Stimulated activated naive B cell treated with anti-CD40 and anti-IgM and Interleukin-4, amounts not matched to agents 10 μg/mL and 1 μg/mL and 100 μg/mL, for 72 hours (primary cell): Measurements from ENCODE around the gene BAZ2B.

ENCODE experiments used
- ATAC-seq, 2 donors: fragments of 150-1000 bp; cut with Tn5 transposase; replicated peaks; 2 replicates each; pipeline ENCODE4 v1.10.0; 2021; ENCODE audit warnings: moderate library complexity in 1 of 2
- DNase-seq: peaks from one replicate; pipeline ENCODE4 v3.0.0; 2021
- H3K27ac Mint-ChIP-seq: one replicate; pipeline ENCODE4 v1.8.0; 2022; ENCODE audit warnings: mild to moderate bottlenecking, mixed read lengths
- H3K27me3 Mint-ChIP-seq, 2 donors: one replicate each; pipeline ENCODE4 v1.8.0; 2022; ENCODE audit warnings: mixed read lengths in 2 of 2
- H3K36me3 Mint-ChIP-seq, 2 donors: one replicate each; pipeline ENCODE4 v1.8.0; 2022; ENCODE audit warnings: mixed read lengths in 2 of 2, mild to moderate bottlenecking in 1 of 2
- H3K4me1 Mint-ChIP-seq, 2 donors: one replicate each; pipeline ENCODE4 v1.8.0; 2022; ENCODE audit warnings: mixed read lengths in 2 of 2, mild to moderate bottlenecking in 1 of 2
- H3K4me3 Mint-ChIP-seq, 2 donors: one replicate each; pipeline ENCODE4 v1.8.0; 2022; ENCODE audit warnings: mild to moderate bottlenecking in 2 of 2, mixed read lengths in 2 of 2, moderate library complexity in 1 of 2
- H3K9me3 Mint-ChIP-seq, 2 donors: one replicate each; pipeline ENCODE4 v1.8.0; 2022; ENCODE audit warnings: mixed read lengths in 2 of 2, mild to moderate bottlenecking in 1 of 2

The BAZ2B gene

GRCh38 chr2:159281002-159281401, 335.3 kb downstream of the BAZ2B start:
- Mint-ChIP-seq H3K27me3 (no peaks in the 10 kb centered on the region), H3K4me3 (no peak overlapping the region), H3K4me1 (peaks cover 17 to 48% of the 10 kb centered on the region in 2 donors), H3K27ac (no peak overlapping the region), H3K9me3 (no peaks in the 10 kb centered on the region), H3K36me3 (peaks cover 0 to 16% of the 10 kb centered on the region in 2 donors)
- DNase-seq = no peak
- ATAC-seq = no peak

DNA sequence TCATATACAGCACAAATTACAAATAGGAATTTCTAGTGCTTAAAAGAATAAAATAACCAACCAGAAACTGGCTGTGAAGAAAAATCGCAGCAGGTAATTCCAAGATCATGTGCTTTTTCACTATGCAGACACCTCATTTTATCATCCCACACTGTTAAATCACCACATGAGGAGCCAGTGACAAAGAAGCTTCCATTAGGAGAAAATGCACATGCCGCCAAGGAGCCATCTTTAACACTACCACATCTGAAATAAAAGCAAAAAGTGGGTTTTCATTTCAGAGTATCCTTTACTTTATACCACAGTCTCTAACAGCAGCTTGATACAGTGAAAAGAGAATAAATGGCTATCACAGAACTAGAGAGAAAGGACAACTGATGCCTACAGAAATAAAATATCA, 336.6 kb downstream of the BAZ2B start:
- H3K27me3 Mint-ChIP-seq = no peaks in the 10 kb centered on the region
- H3K27ac Mint-ChIP-seq = no peak overlapping the region
- H3K9me3 Mint-ChIP-seq = no peaks in the 10 kb centered on the region
- ATAC-seq (no peak), DNase-seq (no peak)
- H3K4me3 Mint-ChIP-seq = no peak overlapping the region
- H3K4me1 Mint-ChIP-seq = peaks cover 12 to 35% of the 10 kb centered on the region in 2 donors
- H3K36me3 Mint-ChIP-seq = peaks cover 5 to 21% of the 10 kb centered on the region in 2 donors

GRCh38 chr2:159275111-159275510, 341.2 kb downstream of the BAZ2B start:
- Mint-ChIP-seq H3K27me3 (no peaks in the 10 kb centered on the region), H3K27ac (no peak overlapping the region), H3K4me1 (peaks cover 0 to 3% of the 10 kb centered on the region in 2 donors), H3K9me3 (no peaks in the 10 kb centered on the region), H3K36me3 (peaks cover 24 to 32% of the 10 kb centered on the region in 2 donors), H3K4me3 (no peak overlapping the region)
- DNase-seq = no peak
- ATAC-seq = no peak

DNA sequence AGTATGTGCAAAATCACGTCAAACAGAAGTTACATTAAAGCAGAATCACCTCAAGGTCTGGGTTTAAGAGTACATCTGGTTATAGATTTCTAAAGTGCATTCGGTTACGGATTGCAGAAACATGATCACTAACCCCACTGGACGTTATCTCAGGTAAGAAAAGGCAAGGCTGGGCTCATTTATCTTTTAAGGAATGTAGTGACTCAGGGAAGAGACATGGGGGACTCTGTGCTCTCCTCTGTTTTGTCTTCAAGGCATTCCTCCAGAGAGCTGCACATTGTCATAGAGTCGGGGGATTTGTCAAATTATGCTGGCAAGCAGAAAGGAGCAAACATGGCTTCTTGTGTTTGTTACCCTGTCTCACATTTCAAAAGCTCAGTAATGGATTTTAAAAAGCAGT, 344.2 kb downstream of the BAZ2B start:
- Mint-ChIP-seq H3K4me3 (no peak overlapping the region), H3K27me3 (no peaks in the 10 kb centered on the region), H3K36me3 (peaks cover 32 to 49% of the 10 kb centered on the region in 2 donors), H3K9me3 (no peaks in the 10 kb centered on the region), H3K4me1 (peaks cover 8 to 15% of the 10 kb centered on the region in 2 donors), H3K27ac (no peak overlapping the region)
- no peak for DNase-seq
- ATAC-seq = no peak

DNA sequence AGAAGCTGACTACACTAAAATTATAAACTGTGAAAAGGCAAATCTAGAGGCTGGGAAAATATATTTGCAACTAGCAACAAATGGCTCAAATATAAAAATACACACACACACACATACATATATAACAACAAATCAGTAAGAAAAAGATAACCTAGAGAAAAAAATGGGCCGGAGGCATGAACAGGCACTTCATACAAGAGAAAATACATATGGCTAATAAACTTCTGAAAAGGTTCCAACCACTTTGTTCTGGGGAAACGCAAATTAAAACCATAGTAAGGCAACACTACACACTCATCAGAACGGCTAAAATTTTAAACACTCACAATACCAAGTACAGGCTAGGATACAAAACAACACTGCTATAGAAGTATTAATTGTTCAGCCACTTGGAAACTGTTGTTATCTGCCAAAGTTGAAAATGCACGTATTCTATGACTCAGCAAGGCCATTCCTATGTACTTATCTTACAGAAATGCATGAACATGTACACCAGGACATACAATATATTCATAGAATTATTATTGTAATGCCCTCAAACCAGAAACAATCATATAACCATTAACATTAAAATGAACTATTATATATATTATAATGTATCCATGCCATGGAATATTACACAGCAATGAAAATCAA, 345.5 kb downstream of the BAZ2B start:
- Mint-ChIP-seq H3K36me3 (peaks cover 38 to 58% of the 10 kb centered on the region in 2 donors), H3K27me3 (no peaks in the 10 kb centered on the region), H3K27ac (no peak overlapping the region), H3K4me3 (no peak overlapping the region), H3K9me3 (no peaks in the 10 kb centered on the region), H3K4me1 (peaks cover 8 to 15% of the 10 kb centered on the region in 2 donors)
- no peak for DNase-seq
- ATAC-seq = no peak
